WTC11 (cell line): ENCODE results near the gene NUP85. TPM values are rescaled to one million over a fixed set of nuclear protein-coding genes. Genes with fewer than 3 reads are reported as not detected.

Source experiments
- ATAC-seq: fragments of 200-7000 bp; cut with Tn5 transposase; 2 replicates; pipeline ENCODE4 v1.10.0; 2021; ENCODE audit warnings: mild to moderate bottlenecking, moderate library complexity
- CTCF ChIA-PET: fragments of 300-600 bp; sonication (Branson Sonifier 250); formaldehyde crosslinking; loops from one replicate; lab custom pipeline; 2021; ENCODE audit warnings: antibody characterized with exemption; lab: Charles Lee
- POLR2A ChIA-PET: fragments of 350-600 bp; sonication (Branson Sonifier 250); formaldehyde crosslinking; loops from one replicate; lab custom pipeline; 2021; ENCODE audit warnings: antibody characterized with exemption; lab: Charles Lee
- DNase-seq: peaks from one replicate; pipeline ENCODE4 v3.0.0; 2021; ENCODE audit warnings: low spot score
- H3K27ac Mint-ChIP-seq: 2 replicates; pipeline ENCODE4 v1.8.0; 2021; ENCODE audit warnings: mixed read lengths
- H3K27me3 Mint-ChIP-seq: 2 replicates; pipeline ENCODE4 v1.8.0; 2021; ENCODE audit warnings: low read depth, mild to moderate bottlenecking, moderate library complexity, mixed read lengths
- H3K36me3 Mint-ChIP-seq: 2 replicates; pipeline ENCODE4 v1.8.0; 2021; ENCODE audit warnings: mixed read lengths
- H3K4me1 Mint-ChIP-seq: 2 replicates; pipeline ENCODE4 v1.8.0; 2022; ENCODE audit warnings: mixed read lengths
- H3K4me3 Mint-ChIP-seq: 2 replicates; pipeline ENCODE4 v1.8.0; 2021; ENCODE audit warnings: mild to moderate bottlenecking, moderate library complexity, mixed read lengths
- H3K9me3 Mint-ChIP-seq: 2 replicates; pipeline ENCODE4 v1.8.0; 2021; ENCODE audit warnings: mixed read lengths
- ATF2 ChIP-seq: sonication (generic); formaldehyde crosslinking; IDR thresholded peaks from 2 replicates; pipeline ENCODE4 v1.8.1; 2022; ENCODE audit warnings: low read depth, missing genetic modification reagents, borderline replicate concordance
- ESRRA ChIP-seq: sonication (generic); formaldehyde crosslinking; IDR thresholded peaks from 2 replicates; pipeline ENCODE4 v1.8.1; 2022; ENCODE audit warnings: mild to moderate bottlenecking, missing genetic modification reagents, borderline replicate concordance
- FOXJ3 ChIP-seq: sonication (generic); formaldehyde crosslinking; IDR thresholded peaks from 2 replicates; pipeline ENCODE4 v1.9.0; 2021; ENCODE audit warnings: missing genetic modification reagents, mild to moderate bottlenecking, borderline replicate concordance
- GRHL2 ChIP-seq: fragments of 250-450 bp; sonication (Bioruptor Pico); IDR thresholded peaks from 2 replicates; pipeline ENCODE4 v1.8.0; 2022; ENCODE audit warnings: mild to moderate bottlenecking, moderate library complexity; ENCODE audit not compliant: insufficient replicate concordance, severe bottlenecking
- HMGA2 ChIP-seq: fragments of 250-450 bp; sonication (Bioruptor Pico); IDR thresholded peaks from 2 replicates; pipeline ENCODE4 v1.4.0; 2021; ENCODE audit warnings: mild to moderate bottlenecking, moderate library complexity
- MYBL2 ChIP-seq: sonication (generic); formaldehyde crosslinking; IDR thresholded peaks from 2 replicates; pipeline ENCODE4 v1.8.1; 2023; ENCODE audit warnings: mild to moderate bottlenecking, moderate library complexity, missing genetic modification reagents
- RELA ChIP-seq: sonication (generic); formaldehyde crosslinking; IDR thresholded peaks from 2 replicates; pipeline ENCODE4 v1.8.1; 2022; ENCODE audit warnings: missing genetic modification reagents, mild to moderate bottlenecking, borderline replicate concordance
- SMAD3 ChIP-seq: sonication (generic); formaldehyde crosslinking; IDR thresholded peaks from 2 replicates; pipeline ENCODE4 v1.8.0; 2022; ENCODE audit warnings: missing genetic modification reagents, mild to moderate bottlenecking, borderline replicate concordance
- SOX15 ChIP-seq: fragments of 250-450 bp; sonication (Bioruptor Pico); IDR thresholded peaks from 2 replicates; pipeline ENCODE4 v1.9.0; 2021; ENCODE audit warnings: mild to moderate bottlenecking
- TCF7 ChIP-seq: sonication (generic); formaldehyde crosslinking; IDR thresholded peaks from 2 replicates; pipeline ENCODE4 v1.8.0; 2022; ENCODE audit warnings: mild to moderate bottlenecking, low read depth, missing genetic modification reagents, moderate library complexity
- TEAD1 ChIP-seq: sonication (generic); formaldehyde crosslinking; IDR thresholded peaks from 2 replicates; pipeline ENCODE4 v1.8.0; 2022; ENCODE audit warnings: mild to moderate bottlenecking, missing genetic modification reagents
- TP53 ChIP-seq: sonication (generic); formaldehyde crosslinking; IDR thresholded peaks from 2 replicates; pipeline ENCODE4 v1.8.1; 2023; ENCODE audit warnings: mild to moderate bottlenecking, missing genetic modification reagents
- ZNF219 ChIP-seq: sonication (generic); formaldehyde crosslinking; IDR thresholded peaks from 2 replicates; pipeline ENCODE4 v1.8.0; 2023; ENCODE audit warnings: missing genetic modification reagents, mild to moderate bottlenecking, borderline replicate concordance
- ZNF232 ChIP-seq: sonication (generic); formaldehyde crosslinking; IDR thresholded peaks from 2 replicates; pipeline ENCODE4 v1.8.0; 2022; ENCODE audit warnings: mild to moderate bottlenecking, missing genetic modification reagents
- ZNF396 ChIP-seq: fragments of 250-450 bp; sonication (Bioruptor Pico); IDR thresholded peaks from 2 replicates; pipeline ENCODE4 v1.8.0; 2021; ENCODE audit warnings: mild to moderate bottlenecking, moderate library complexity, borderline replicate concordance
- ZNF512 ChIP-seq: sonication (generic); formaldehyde crosslinking; IDR thresholded peaks from 2 replicates; pipeline ENCODE4 v1.8.1; 2022; ENCODE audit warnings: missing genetic modification reagents, borderline replicate concordance
- ZNF671 ChIP-seq: fragments of 250-450 bp; sonication (Bioruptor Pico); IDR thresholded peaks from 2 replicates; pipeline ENCODE4 v1.8.0; 2021; ENCODE audit warnings: mild to moderate bottlenecking
- total RNA-seq: library from RNA; stranded (reverse); gene quantifications from 3 replicates; pipeline ENCODE4 v1.2.3, GENCODE V29; 2021
- TF ChIP-seq, protein P1 (sequence below): sonication (generic); formaldehyde crosslinking; IDR thresholded peaks from 2 replicates; pipeline ENCODE4 v1.8.1; 2022; ENCODE audit warnings: mild to moderate bottlenecking, missing genetic modification reagents, moderate library complexity, borderline replicate concordance
- TF ChIP-seq, protein P2 (sequence below): sonication (generic); formaldehyde crosslinking; IDR thresholded peaks from 2 replicates; pipeline ENCODE4 v1.8.0; 2022; ENCODE audit warnings: mild to moderate bottlenecking, missing genetic modification reagents
- TF ChIP-seq, protein P3 (sequence below): sonication (generic); formaldehyde crosslinking; IDR thresholded peaks from 2 replicates; pipeline ENCODE4 v1.8.0; 2023; ENCODE audit warnings: missing genetic modification reagents
- TF ChIP-seq, protein P4 (sequence below): sonication (generic); formaldehyde crosslinking; conservative IDR thresholded peaks from 2 replicates; pipeline ENCODE4 v1.8.1; 2022; ENCODE audit warnings: mild to moderate bottlenecking, missing genetic modification reagents
- TF ChIP-seq, protein P5 (sequence below): sonication (generic); formaldehyde crosslinking; IDR thresholded peaks from 2 replicates; pipeline ENCODE4 v1.8.0; 2022; ENCODE audit warnings: mild to moderate bottlenecking, missing genetic modification reagents

Gene NUP85
- total RNA-seq, 1 experiment from 2014 or later = 109 TPM

GRCh38 chr17:75191584-75191983 lies 13.9 kb upstream of the NUP85 start (continued):
- TF ChIP-seq RELA (CRISPR knock-in tag) = no peak
- TF ChIP-seq, protein P1, sequence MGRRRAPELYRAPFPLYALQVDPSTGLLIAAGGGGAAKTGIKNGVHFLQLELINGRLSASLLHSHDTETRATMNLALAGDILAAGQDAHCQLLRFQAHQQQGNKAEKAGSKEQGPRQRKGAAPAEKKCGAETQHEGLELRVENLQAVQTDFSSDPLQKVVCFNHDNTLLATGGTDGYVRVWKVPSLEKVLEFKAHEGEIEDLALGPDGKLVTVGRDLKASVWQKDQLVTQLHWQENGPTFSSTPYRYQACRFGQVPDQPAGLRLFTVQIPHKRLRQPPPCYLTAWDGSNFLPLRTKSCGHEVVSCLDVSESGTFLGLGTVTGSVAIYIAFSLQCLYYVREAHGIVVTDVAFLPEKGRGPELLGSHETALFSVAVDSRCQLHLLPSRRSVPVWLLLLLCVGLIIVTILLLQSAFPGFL (CRISPR knock-in tag) = no peak
- no peak for TF ChIP-seq TEAD1 (CRISPR knock-in tag)
- no peak for TF ChIP-seq HMGA2 (CRISPR knock-in tag)
- no peak for TF ChIP-seq GRHL2 (CRISPR knock-in tag)

- ATAC-seq = no peak
- no peak for DNase-seq
- H3K27ac Mint-ChIP-seq = no peak overlapping the region
- no peaks in the 10 kb centered on the region for H3K36me3 Mint-ChIP-seq
- CTCF ChIA-PET = no interaction called here
- H3K9me3 Mint-ChIP-seq = no peaks in the 10 kb centered on the region
- TF ChIP-seq FOXJ3 (CRISPR knock-in tag) = no peak
- TF ChIP-seq ESRRA (CRISPR knock-in tag) = no peak
- TF ChIP-seq ZNF512 (CRISPR knock-in tag) = no peak
- no peak for TF ChIP-seq ZNF671 (CRISPR knock-in tag)
- TF ChIP-seq MYBL2 (CRISPR knock-in tag) = no peak
- TF ChIP-seq SOX15 = no peak
- TF ChIP-seq TCF7 = no peak
- TF ChIP-seq ZNF396 (CRISPR knock-in tag) = no peak
- H3K4me3 Mint-ChIP-seq = no peak overlapping the region
- H3K27me3 Mint-ChIP-seq = peaks cover 2% of the 10 kb centered on the region; the same call in 1 of the 2 replicates
- POLR2A ChIA-PET = no interaction called here
- H3K4me1 Mint-ChIP-seq = no peaks in the 10 kb centered on the region
These were observed 10.6 kb upstream of the NUP85 start for GRCh38 chr17:75194879-75195278.

DNA sequence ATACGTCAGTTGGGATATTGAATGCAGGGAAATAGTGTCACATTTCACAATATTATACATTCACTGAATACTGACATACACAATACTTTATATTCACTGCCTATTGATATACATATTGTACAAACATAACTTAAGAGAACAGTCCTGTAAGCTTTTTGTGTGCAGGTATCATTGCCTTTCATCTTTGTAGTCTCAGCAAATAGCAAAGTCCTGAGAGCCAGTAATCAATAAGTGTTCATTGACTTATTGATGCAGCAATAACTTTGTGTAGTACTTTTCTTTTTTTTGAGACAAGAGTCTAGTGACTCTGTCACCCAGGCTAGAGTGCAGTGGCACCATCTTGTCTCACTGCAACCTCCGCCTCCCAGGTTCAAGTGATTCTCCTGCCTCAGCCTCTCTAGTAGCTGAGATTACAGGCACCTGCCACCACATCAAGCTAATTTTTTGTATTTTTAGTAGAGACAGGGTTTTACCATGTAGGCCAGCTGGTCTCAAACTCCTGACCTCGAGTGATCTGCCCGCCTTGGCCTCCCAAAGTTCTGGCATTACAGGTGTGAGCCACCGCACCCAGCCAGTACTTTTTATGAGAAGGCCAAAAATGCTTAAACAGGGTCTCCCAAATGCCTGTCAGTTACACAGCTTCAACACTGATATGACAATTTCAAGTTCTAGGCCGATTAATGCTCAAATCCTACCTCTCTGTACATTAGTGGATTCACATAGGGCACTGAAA lies 5.4 kb upstream of the NUP85 start:
- ATAC-seq (no peak), DNase-seq (no peak)
- Mint-ChIP-seq H3K36me3 (no peaks in the 10 kb centered on the region), H3K27me3 (peaks cover 2% of the 10 kb centered on the region; the same call in 1 of the 2 replicates), H3K27ac (no peak overlapping the region), H3K4me1 (0 out of 2 replicates have a peak, but pooled peaks cover 2% of the 10 kb centered on the region), H3K4me3 (no peak overlapping the region), H3K9me3 (no peaks in the 10 kb centered on the region)
- CTCF ChIA-PET = interaction anchor here (0.9 to 5.6 kb wide), 8 partner anchors 17 to 239 kb away, joined by 3 to 79 read pairs (median 6); partner anchors contain the start of genes ARMC7 and SUMO2
- POLR2A ChIA-PET = interaction anchor here (0.6 kb wide), 1 partner anchor 40 kb away, joined by 3 read pairs; no protein-coding TSS in a partner anchor
- TF ChIP-seq ZNF232 (CRISPR knock-in tag) = no peak
- no peak for TF ChIP-seq ZNF219 (CRISPR knock-in tag)
- TF ChIP-seq, protein P2, sequence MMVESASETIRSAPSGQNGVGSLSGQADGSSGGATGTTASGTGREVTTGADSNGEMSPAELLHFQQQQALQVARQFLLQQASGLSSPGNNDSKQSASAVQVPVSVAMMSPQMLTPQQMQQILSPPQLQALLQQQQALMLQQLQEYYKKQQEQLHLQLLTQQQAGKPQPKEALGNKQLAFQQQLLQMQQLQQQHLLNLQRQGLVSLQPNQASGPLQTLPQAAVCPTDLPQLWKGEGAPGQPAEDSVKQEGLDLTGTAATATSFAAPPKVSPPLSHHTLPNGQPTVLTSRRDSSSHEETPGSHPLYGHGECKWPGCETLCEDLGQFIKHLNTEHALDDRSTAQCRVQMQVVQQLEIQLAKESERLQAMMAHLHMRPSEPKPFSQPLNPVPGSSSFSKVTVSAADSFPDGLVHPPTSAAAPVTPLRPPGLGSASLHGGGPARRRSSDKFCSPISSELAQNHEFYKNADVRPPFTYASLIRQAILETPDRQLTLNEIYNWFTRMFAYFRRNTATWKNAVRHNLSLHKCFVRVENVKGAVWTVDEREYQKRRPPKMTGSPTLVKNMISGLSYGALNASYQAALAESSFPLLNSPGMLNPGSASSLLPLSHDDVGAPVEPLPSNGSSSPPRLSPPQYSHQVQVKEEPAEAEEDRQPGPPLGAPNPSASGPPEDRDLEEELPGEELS (CRISPR knock-in tag) = no peak
- TF ChIP-seq TP53 (CRISPR knock-in tag) = no peak
- TF ChIP-seq, protein P3, sequence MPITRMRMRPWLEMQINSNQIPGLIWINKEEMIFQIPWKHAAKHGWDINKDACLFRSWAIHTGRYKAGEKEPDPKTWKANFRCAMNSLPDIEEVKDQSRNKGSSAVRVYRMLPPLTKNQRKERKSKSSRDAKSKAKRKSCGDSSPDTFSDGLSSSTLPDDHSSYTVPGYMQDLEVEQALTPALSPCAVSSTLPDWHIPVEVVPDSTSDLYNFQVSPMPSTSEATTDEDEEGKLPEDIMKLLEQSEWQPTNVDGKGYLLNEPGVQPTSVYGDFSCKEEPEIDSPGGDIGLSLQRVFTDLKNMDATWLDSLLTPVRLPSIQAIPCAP (CRISPR knock-in tag) = no peak
- TF ChIP-seq ATF2 (CRISPR knock-in tag) = no peak
- TF ChIP-seq, protein P4, sequence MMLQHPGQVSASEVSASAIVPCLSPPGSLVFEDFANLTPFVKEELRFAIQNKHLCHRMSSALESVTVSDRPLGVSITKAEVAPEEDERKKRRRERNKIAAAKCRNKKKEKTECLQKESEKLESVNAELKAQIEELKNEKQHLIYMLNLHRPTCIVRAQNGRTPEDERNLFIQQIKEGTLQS = no peak
- TF ChIP-seq, protein P5, sequence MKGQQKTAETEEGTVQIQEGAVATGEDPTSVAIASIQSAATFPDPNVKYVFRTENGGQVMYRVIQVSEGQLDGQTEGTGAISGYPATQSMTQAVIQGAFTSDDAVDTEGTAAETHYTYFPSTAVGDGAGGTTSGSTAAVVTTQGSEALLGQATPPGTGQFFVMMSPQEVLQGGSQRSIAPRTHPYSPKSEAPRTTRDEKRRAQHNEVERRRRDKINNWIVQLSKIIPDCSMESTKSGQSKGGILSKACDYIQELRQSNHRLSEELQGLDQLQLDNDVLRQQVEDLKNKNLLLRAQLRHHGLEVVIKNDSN (CRISPR knock-in tag) = no peak
- TF ChIP-seq SMAD3 (CRISPR knock-in tag) = no peak
